Mammary epithelial cell (primary cell): ENCODE measurements around the gene COLEC11.
"Not testable (repeated sequence)": the region's sequence is repeated elsewhere in the genome, so short reads cannot be mapped to it uniquely, and the experiment has no call there.

Experiments used
- CTCF ChIP-seq, 2 donors: IDR thresholded peaks in 1 of 2; conservative IDR thresholded peaks in 1 of 2; 2 replicates each; pipeline ENCODE4 v1.5.1; 2011 to 2012; ENCODE audit warnings: inconsistent platforms in 2 of 2, low read length in 2 of 2, mild to moderate bottlenecking in 2 of 2, control low read depth in 1 of 2, low read depth in 1 of 2; ENCODE audit not compliant: insufficient read depth in 1 of 2; ENCODE audit errors: extremely low read depth in 1 of 2
- EZH2 ChIP-seq: IDR thresholded peaks from 2 replicates; pipeline ENCODE4 v1.6.1; 2012; ENCODE audit warnings: low read length, inconsistent platforms, borderline replicate concordance

- TF ChIP-seq CTCF (conservative IDR thresholded peaks at IDR 0.05 in 1 of 2, IDR thresholded peaks at IDR 0.05 in 1 of 2; ENCODE audit: extremely low read depth in 1 of 2, insufficient read depth in 1 of 2, low read depth in 1 of 2, low read length in 2 of 2); EZH2: not testable (repeated sequence)
Observed at GRCh38 chr2:3609279-3609673, 14.4 kb downstream of the COLEC11 start.
